Astrocyte (in vitro differentiated cells and primary cell): ENCODE data around the gene TEX10. TPM values are rescaled to one million over a fixed set of nuclear protein-coding genes. Genes with fewer than 3 reads are reported as not detected.

Experiments
- DNase-seq: peaks from one replicate; pipeline ENCODE4 v3.0.0-alpha.2; 2010; ENCODE audit warnings: low read depth
- FAIRE-seq: peaks from 2 replicates; lab custom pipeline; 2011; peaks lifted over from hg19 to GRCh38; lab: Jason Lieb, UNC
- H2AFZ ChIP-seq: 2 replicates; pipeline ENCODE4 v1.6.0; 2012; ENCODE audit warnings: low read depth, low read length, inconsistent platforms
- H3K27ac ChIP-seq: 2 replicates; pipeline ENCODE4 v1.5.1; 2011; ENCODE audit warnings: low read depth, low read length, inconsistent platforms
- H3K27me3 ChIP-seq: 2 replicates; pipeline ENCODE4 v1.6.0; 2011; ENCODE audit warnings: low read length, inconsistent platforms; ENCODE audit not compliant: insufficient read depth
- H3K36me3 ChIP-seq: 2 replicates; pipeline ENCODE4 v1.5.1; 2011; ENCODE audit warnings: low read length, inconsistent platforms; ENCODE audit not compliant: insufficient read depth
- H3K4me1 ChIP-seq: 2 replicates; pipeline ENCODE4 v1.5.1; 2011; ENCODE audit warnings: low read length, inconsistent platforms; ENCODE audit not compliant: insufficient read depth
- H3K4me2 ChIP-seq: 2 replicates; pipeline ENCODE4 v1.6.0; 2012; ENCODE audit warnings: low read length, inconsistent platforms
- H3K4me3 ChIP-seq: 2 replicates; pipeline ENCODE4 v1.5.1; 2011; ENCODE audit warnings: low read depth, mild to moderate bottlenecking, low read length, inconsistent platforms; ENCODE audit not compliant: insufficient read depth
- H3K79me2 ChIP-seq: 2 replicates; pipeline ENCODE4 v1.6.0; 2012; ENCODE audit warnings: mild to moderate bottlenecking, low read length, inconsistent platforms; ENCODE audit not compliant: insufficient read depth
- H3K9ac ChIP-seq: 2 replicates; pipeline ENCODE4 v1.6.0; 2012; ENCODE audit warnings: mild to moderate bottlenecking, low read length, inconsistent platforms
- H3K9me3 ChIP-seq: 2 replicates; pipeline ENCODE4 v1.5.1; 2012; ENCODE audit warnings: low read depth, mild to moderate bottlenecking, low read length, inconsistent platforms; ENCODE audit not compliant: insufficient read depth
- H4K20me1 ChIP-seq: 2 replicates; pipeline ENCODE4 v1.6.0; 2012; ENCODE audit warnings: low read length, inconsistent platforms; ENCODE audit not compliant: insufficient read depth
- H3K27ac Mint-ChIP-seq: one replicate; pipeline ENCODE4 v1.8.0; 2021; ENCODE audit warnings: mild to moderate bottlenecking, mixed read lengths; ENCODE audit not compliant: unreplicated experiment
- H3K27me3 Mint-ChIP-seq: one replicate; pipeline ENCODE4 v1.8.0; 2021; ENCODE audit warnings: low read depth, mixed read lengths; ENCODE audit not compliant: unreplicated experiment
- H3K36me3 Mint-ChIP-seq: one replicate; pipeline ENCODE4 v1.8.0; 2021; ENCODE audit warnings: low read depth, mixed read lengths; ENCODE audit not compliant: unreplicated experiment
- H3K4me1 Mint-ChIP-seq: one replicate; pipeline ENCODE4 v1.8.0; 2021; ENCODE audit warnings: low read depth, mixed read lengths; ENCODE audit not compliant: unreplicated experiment
- H3K4me3 Mint-ChIP-seq: one replicate; pipeline ENCODE4 v1.8.0; 2021; ENCODE audit warnings: mild to moderate bottlenecking, moderate library complexity, mixed read lengths; ENCODE audit not compliant: unreplicated experiment
- H3K9me3 Mint-ChIP-seq: one replicate; pipeline ENCODE4 v1.8.0; 2021; ENCODE audit warnings: mild to moderate bottlenecking, mixed read lengths; ENCODE audit not compliant: unreplicated experiment
- EZH2 ChIP-seq: IDR thresholded peaks from 2 replicates; pipeline ENCODE4 v1.6.1; 2012; ENCODE audit warnings: mild to moderate bottlenecking, low read length, inconsistent platforms; ENCODE audit not compliant: insufficient read depth
- total RNA-seq: library from RNA; stranded (reverse); gene quantifications from 2 replicates; pipeline ENCODE4 v1.2.1, GENCODE V29; 2021
- TF ChIP-seq, protein P1 (sequence below): IDR thresholded peaks from 2 replicates; pipeline ENCODE4 v1.5.1; 2011; ENCODE audit warnings: low read depth, mild to moderate bottlenecking, inconsistent platforms, low read length, moderate library complexity; ENCODE audit not compliant: insufficient read depth

Gene TEX10
- total RNA-seq, 1 donor from 2014 or later: 35.1 TPM

DNA sequence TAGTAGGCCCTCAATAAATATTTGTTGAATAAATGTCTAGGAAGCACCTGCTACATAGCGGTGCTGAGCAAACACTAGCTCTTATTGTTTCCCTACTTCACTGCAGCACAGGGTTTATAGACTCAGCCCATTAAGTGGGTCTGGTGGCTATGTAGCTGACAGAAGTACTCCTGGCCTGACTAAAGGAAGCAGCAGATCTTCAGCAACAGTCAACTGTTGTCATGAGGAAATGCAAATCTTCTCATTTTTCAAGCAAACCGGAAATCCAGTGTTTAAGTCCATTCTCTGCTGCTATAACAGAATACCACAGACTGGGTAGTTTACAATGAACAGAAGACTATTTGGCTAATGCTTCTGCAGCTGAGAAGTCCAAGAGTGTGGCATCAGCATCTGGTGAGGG lies 2.8 kb upstream of the TEX10 start:
- Histone ChIP-seq H3K9me3 (no peaks in the 10 kb centered on the region), H3K9ac (no peak overlapping the region), H3K36me3 (no peaks in the 10 kb centered on the region), H3K27ac (no peak overlapping the region), H3K79me2 (peaks cover 20% of the 10 kb centered on the region), H2AFZ (no peak overlapping the region), H3K4me3 (no peak overlapping the region), H3K27me3 (no peaks in the 10 kb centered on the region), H3K4me2 (no peak overlapping the region), H3K4me1 (peaks cover 13% of the 10 kb centered on the region), H4K20me1 (peaks cover 15% of the 10 kb centered on the region)
- Mint-ChIP-seq H3K4me1 (peaks cover 2% of the 10 kb centered on the region), H3K4me3 (no peak overlapping the region), H3K36me3 (peaks cover 2% of the 10 kb centered on the region), H3K27me3 (no peaks in the 10 kb centered on the region), H3K9me3 (peaks cover 3% of the 10 kb centered on the region), H3K27ac (no peak overlapping the region)
- TF ChIP-seq EZH2: no peak
- TF ChIP-seq, protein P1, sequence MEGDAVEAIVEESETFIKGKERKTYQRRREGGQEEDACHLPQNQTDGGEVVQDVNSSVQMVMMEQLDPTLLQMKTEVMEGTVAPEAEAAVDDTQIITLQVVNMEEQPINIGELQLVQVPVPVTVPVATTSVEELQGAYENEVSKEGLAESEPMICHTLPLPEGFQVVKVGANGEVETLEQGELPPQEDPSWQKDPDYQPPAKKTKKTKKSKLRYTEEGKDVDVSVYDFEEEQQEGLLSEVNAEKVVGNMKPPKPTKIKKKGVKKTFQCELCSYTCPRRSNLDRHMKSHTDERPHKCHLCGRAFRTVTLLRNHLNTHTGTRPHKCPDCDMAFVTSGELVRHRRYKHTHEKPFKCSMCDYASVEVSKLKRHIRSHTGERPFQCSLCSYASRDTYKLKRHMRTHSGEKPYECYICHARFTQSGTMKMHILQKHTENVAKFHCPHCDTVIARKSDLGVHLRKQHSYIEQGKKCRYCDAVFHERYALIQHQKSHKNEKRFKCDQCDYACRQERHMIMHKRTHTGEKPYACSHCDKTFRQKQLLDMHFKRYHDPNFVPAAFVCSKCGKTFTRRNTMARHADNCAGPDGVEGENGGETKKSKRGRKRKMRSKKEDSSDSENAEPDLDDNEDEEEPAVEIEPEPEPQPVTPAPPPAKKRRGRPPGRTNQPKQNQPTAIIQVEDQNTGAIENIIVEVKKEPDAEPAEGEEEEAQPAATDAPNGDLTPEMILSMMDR: no peak
- no peak for FAIRE-seq
- no peak for DNase-seq

DNA sequence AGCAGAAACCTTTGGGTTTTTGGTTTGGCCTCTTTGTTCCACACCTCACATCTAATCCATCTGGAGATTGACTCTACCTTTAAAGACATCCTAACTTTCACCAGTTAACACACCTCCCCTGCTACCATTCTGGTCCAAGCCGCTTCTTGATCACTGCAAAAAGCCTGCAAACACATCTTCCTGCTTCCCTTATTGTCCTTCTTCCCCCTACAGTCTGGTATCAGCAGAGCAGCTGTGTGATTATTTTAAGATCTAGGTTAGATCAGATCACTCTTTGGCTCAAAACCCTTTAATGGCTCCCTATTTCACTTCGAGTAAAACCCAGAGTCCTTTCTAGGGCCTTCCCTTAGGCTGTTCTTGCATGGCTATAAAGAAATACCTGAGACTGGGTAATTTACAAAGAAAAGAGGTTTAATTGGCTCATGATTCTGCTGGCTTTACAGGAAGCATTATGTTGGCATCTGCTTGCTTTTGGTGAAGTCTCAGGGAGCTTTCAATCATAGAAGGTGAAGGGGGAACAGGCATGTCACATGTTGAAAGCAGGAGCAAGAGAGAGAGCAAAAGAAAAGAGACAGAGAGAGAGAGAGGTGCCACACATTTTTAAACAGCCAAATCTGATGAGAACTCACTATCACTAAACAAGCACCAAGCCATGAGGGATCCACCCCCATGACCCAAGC lies 1.5 kb upstream of the TEX10 start:
- FAIRE-seq: no peak
- TF ChIP-seq EZH2: no peak
- TF ChIP-seq, protein P1: no peak
- no peak overlapping the region for H3K27ac Mint-ChIP-seq

DNA sequence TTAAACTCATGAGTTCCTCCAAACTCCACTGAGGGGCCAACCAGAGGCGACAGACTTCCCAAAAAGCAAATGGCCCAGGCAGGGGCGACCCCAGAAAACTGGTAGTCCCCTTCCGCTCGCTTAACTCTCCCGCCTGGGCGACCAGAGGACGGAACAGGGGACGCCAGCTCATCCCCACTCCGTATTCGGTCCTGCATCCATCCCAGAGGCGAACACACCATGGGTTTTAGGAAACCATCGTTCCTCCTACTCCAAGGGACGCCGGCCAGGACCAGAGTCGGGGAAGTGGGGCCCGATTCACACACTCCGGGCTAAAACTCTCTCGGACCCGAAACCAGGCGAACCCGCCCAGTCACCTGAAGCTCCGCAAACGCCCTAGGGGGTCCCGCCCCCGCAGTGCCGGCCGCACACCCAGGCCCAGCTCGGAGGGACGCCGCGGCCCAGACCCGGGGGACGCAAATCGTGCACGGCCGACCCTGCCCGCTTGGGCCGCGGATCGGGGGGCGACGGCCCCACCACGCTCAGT lies 478 bp downstream of the TEX10 start:
- Mint-ChIP-seq H3K4me3 (peak overlapping the region; percentile 98), H3K27me3 (no peaks in the 10 kb centered on the region), H3K4me1 (peaks cover 11% of the 10 kb centered on the region), H3K9me3 (peaks cover 1% of the 10 kb centered on the region), H3K36me3 (peaks cover 2% of the 10 kb centered on the region), H3K27ac (peak overlapping the region; percentile 81)
- H4K20me1 ChIP-seq: peaks cover 34% of the 10 kb centered on the region
- H3K36me3 ChIP-seq: no peaks in the 10 kb centered on the region
- H3K27me3 ChIP-seq: no peaks in the 10 kb centered on the region
- H2AFZ ChIP-seq: peak overlapping the region; percentile 96
- H3K79me2 ChIP-seq: peaks cover 53% of the 10 kb centered on the region
- peak overlapping the region; percentile 85 for H3K4me2 ChIP-seq
- H3K4me1 ChIP-seq: peaks cover 13% of the 10 kb centered on the region
- H3K9ac ChIP-seq: peak overlapping the region; percentile 92
- FAIRE-seq: no peak
- peak; percentile 6 for DNase-seq
- no peaks in the 10 kb centered on the region for H3K9me3 ChIP-seq
- TF ChIP-seq, protein P1: no peak
- no peak for TF ChIP-seq EZH2
- peak overlapping the region; percentile 80 for H3K27ac ChIP-seq
- H3K4me3 ChIP-seq: peak overlapping the region; percentile 88

More for the DNA sequence above, 1.5 kb upstream of the TEX10 start:
- no peak for DNase-seq
- peaks cover 2% of the 10 kb centered on the region for H3K36me3 Mint-ChIP-seq
- H3K4me1 Mint-ChIP-seq: peaks cover 11% of the 10 kb centered on the region
- no peaks in the 10 kb centered on the region for H3K9me3 ChIP-seq
- H3K27ac ChIP-seq: no peak overlapping the region
- peaks cover 3% of the 10 kb centered on the region for H3K9me3 Mint-ChIP-seq
- peak overlapping the region; percentile 85 for H3K4me3 Mint-ChIP-seq
- H3K27me3 ChIP-seq: no peaks in the 10 kb centered on the region
- H3K36me3 ChIP-seq: no peaks in the 10 kb centered on the region
- no peak overlapping the region for H3K4me2 ChIP-seq
- H3K4me3 ChIP-seq: no peak overlapping the region
- peaks cover 13% of the 10 kb centered on the region for H3K4me1 ChIP-seq
- no peaks in the 10 kb centered on the region for H3K27me3 Mint-ChIP-seq
- peaks cover 33% of the 10 kb centered on the region for H3K79me2 ChIP-seq
- H4K20me1 ChIP-seq: peaks cover 27% of the 10 kb centered on the region
- no peak overlapping the region for H2AFZ ChIP-seq
- H3K9ac ChIP-seq: no peak overlapping the region
